HG03460 (cell line): Measurements from ENCODE around the gene WNT2B.

Experiments used
- ATAC-seq: cut with Tn5 transposase; IDR thresholded peaks from one replicate; pipeline ENCODE4 v1.9.1; 2021; ENCODE audit not compliant: unreplicated experiment

The WNT2B gene

DNA sequence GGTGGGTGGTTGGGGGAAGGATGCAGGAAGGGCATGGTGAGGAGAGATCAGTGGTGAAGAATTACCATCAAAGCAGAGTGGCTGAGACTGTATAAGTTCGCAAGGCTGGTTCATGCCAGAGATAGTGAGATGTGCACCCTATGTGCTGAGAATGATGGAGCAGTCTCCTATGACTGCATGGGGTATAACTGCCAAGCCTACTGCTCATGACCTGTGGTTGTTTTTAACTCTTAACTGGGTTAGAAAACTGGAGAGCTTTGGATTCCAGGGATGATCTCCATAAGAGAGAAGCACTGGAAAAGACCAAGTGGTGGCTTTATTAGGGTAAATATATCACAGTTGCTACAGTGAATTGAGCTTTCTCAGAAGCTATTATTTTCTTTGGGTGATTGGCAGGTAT is 16.2 kb downstream of the WNT2B start:
- ATAC-seq = no peak

DNA sequence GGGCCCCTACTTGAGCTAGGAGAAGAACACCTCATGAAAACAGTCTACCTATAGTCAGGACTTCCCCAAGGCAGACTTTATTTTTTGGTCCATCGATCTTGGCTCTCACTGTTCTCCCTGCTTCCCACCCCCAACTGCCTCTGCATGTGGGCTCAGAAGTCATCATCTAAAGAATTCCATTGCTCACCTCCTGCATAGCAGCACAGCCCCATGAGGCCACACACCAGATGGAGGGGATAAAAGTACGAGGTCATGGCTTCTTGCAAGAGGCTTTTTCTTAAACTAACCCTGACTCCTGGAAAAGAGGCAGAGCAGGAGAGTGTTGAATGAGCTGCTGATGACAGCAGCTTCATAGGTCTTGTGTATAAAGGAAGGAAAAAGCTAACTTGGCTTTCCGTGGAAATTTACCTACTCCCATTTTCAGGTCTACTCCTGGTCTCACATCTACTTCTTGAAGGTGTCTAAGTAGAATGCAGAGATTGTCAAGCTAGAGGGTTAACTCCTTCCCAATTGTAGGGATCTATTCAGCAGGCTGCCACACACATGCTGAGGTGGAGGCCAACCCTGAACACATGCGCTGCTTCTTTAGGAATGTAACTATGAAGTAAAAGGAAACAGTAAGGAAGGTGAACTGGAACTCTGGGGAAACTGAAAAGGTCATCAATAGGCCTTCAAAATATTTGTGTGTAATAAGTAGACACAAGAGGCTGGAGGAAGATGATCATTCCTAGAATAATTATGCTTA is 18.7 kb downstream of the WNT2B start:
- no peak for ATAC-seq

DNA sequence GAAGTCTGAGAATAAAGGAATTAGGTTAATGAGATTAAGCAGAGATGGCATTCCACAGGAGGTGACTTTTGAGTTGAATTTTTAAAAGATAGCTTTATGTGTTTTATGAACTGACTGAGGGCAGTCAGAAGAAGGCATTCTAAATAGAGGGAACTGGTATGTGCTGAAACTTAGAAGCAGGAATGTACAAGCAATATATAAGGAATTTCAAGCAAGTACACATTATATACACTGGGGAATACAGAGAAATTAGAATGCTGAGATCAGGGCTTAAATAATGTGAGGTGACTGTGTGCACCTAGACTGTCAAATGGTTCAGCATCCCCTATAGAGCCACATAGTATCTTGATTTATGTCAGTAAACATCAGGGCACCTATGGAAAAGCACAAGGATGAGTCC is 19.3 kb downstream of the WNT2B start:
- ATAC-seq = no peak

DNA sequence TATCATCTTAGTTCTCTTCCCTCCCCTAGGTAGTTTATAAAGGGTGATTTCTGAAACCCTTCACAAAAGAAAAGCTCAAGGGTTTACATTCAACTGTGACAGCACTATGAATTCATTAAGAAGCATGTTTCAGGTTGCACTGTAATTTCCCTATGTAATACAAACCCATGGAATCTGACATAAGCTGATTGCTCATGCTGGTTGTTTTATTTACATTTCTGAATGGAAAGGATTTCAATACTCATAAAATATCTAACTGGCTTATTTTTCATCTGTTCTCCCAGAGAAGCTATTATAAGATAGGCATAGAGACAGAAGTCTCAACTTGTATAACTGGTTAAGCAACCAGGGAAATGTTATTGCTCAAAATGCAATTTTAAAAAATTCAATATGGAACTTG is 20.5 kb downstream of the WNT2B start:
- ATAC-seq = no peak

DNA sequence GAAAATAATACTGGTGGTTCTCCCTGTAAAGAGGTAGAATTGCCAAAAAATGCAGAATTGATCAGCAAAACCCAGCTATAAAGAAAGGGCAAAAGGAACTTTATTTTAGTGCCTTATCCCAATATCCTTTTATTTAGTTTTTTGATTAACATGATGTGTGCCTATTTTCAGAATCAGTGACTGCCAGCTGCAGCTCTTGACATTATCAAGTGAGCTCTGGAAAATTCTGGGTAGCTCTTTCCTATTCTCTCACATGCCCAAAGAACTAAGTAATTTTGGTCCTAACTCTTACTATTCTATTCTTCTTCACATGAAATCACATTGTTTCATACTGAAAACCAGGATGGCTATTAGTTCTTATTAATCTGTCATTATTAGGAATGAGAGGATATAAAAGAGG is 22.1 kb downstream of the WNT2B start:
- no peak for ATAC-seq

DNA sequence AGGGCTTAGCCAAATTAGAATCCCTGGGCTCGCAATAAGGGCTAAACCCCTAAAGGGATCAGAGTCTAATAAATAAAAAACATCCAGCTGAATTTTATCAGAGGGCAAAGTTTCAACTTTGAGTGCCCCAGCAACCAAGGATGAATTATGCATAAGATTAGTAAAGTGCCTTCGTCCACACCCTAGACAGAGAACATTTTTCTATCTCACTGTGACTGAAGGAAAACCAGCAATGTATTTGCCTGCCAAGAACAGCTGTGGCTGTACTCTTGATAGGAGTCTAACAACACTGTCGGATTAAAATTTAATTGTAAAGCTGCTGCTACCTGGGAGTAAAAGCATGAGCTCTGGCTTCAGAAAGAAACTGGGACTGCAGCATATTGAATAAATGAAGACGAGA is 23.3 kb downstream of the WNT2B start:
- ATAC-seq = no peak

DNA sequence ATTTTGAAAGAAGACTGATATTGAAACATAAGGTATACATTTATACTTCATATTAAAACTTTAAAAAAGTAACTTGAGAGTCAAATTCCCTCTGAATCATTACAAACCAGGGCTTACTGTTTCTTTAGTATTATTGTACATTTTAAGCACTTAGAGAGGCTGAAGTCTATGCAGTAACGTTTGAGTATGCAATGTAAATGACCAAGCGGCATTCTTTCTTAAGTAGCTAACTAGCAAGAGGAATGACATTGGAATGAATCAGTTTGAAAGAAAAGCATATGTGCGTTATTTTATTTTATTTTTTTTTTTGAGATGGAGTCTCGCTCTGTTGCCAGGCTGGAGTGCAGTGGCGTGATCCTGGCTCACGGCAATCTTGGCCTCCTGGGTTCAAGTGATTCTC is 24.3 kb downstream of the WNT2B start:
- ATAC-seq = no peak

DNA sequence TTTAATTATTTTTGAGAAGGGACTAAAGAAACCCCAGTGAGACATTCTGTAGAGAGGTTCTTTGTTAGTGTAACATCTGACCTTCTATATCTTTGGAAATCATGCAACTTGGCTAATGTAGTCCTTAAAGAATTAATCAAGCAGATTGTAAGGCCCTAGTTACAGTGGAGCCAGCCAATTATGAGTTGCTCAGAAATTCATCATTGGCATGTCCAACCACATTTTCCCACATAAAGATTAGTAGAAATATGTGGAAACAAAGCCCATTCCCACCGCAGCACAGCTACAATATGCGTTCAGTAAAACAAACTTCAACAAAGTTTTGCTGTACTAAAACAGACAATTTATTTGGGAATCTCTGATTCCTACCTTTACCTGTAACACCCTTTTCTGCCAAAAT is 27.8 kb downstream of the WNT2B start:
- ATAC-seq = no peak

DNA sequence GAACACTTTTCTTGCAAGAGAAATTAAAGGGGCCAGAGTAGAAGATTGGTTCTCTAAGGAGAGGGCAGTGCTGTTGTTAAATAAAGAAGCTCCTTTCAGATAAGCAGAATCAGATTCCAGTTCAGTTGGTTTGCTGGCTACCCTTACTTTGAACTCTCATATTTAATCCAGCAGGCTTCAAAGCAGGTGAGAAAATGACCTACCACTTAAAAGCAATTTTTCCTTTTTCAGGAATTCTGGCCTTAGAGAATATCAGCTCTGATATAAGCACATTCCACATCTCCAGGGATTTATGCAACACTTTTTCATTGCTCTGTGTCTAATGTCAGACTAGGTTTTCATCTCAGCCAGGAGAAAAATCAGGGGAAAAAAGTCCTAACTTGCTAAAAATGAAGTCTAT is 28.7 kb downstream of the WNT2B start:
- no peak for ATAC-seq

DNA sequence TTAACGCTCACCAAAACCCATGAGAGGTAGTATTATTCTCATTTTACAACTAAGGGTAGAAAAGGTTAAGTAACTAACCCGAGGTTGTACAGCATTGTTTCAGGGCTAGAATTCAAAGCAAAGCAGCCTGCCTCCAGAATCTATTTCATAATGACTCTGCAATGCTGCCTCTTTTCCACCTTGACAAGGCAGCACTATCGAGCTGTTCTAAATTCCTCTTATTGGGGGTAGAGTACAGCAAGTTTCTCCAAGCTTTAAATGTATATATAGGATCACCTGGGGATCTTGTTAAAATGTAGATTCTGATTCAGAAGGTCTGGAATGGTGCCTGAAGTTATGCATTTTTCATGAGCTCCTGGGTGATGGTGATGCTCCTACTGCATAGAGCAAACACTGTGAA is 30.1 kb downstream of the WNT2B start:
- no peak for ATAC-seq

DNA sequence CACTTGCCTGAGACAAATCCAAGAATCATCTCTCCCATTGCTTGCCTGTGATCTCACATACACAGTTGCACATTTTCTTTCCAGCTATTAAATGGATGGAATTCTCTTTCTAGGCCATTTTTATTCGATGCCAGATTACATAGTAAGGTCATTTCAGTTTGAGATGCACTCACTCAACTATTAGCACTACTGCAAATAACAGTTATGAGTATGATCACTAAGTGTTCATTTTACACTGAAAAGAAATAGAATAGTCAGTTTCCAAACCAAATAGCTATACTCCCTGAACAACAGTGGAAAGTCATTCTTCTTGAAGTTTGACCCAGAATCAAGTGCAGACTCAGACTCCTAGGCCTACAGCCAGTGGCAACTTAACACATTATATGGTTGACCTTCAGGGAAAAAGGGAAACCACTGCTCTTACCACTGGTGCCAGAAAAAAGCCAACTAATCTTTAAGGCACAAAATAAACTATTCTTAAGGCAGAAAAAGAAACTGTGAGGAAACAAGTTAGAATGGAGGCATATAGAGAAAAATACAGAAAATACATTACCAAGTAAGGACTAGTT is 31.5 kb downstream of the WNT2B start:
- no peak for ATAC-seq

DNA sequence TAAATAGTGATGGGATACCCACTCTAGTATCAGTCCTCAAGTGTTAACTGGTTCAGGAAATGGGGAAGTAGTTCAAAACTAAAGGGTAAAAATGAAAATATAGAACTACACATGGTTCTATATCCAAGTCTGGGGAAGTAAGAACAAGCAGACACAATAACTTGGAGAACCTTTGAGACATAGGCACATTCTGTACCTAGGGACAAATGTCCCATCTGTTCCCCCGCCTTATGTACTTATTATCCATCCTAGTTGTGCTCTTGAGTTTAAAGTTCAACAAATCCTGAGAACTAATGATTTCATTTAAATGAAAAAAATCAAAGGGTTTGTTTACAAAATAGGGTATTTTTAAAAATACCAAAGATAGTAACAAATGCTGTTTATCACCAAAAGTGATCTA is 32.5 kb downstream of the WNT2B start:
- no peak for ATAC-seq

DNA sequence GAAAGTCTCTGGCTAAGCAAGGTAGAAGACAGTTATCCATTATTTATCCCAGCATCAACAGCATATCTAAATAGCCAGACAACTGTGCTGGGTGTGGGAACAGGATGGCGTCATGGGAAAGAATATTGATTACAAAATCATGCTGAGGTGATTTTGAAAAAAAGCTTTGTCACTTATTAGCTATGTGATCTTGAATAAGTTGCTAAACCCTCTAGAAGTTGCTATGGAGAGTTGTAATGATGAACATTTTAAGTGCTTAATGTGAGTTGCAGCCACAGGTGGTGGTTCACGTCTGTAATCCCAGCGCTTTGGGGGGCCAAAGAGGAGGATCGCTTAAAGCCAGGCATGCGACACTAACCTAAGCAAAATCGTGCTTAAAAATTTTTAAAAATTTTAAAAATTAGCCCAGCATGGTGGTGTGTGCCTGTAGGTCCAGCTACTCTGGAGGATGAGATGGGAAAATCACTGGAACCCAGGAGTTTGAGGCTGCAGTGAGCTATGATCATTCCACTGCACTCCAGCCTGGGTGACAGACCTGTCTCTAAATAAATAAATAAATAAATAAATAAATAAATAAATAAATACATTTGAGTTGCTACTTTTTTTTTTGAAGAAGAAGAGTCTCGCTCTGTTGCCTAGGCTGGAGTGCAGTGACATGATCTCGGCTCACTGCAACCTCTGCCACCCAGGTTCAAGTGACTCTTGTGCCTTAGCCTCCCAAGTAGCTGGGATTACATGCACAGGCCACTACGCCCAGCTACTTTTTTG is 33.6 kb downstream of the WNT2B start:
- ATAC-seq = no peak

DNA sequence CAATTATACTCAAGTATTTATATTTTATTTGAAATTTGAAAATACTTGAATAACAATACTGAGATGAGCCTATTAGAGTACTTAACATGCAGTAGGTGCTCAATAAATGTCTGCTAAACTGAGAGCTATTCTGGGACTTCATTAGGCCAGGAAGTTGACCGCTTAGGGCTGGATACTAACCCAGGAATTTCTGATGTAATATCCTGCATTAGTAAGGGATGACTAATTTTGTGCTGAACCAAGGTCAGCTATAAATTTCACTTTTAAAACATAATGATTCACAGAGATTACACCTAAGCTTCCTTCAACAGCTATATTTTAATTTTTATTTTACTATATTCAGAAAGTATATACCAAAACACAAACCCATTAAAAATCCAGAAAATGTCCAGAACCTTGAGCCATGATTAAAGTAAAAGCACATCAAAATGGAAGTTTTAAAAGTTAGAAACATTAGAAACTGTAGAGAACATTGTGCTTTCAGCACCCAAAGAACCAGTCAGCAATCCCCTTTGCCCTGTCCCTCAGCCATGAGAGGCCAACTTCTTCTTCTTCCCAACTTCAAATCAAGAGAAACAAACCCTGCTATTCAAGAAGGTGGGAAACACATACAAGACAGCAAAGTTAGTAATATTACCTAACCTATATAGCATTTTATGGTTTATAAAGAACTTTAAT is 35.4 kb downstream of the WNT2B start:
- no peak for ATAC-seq

DNA sequence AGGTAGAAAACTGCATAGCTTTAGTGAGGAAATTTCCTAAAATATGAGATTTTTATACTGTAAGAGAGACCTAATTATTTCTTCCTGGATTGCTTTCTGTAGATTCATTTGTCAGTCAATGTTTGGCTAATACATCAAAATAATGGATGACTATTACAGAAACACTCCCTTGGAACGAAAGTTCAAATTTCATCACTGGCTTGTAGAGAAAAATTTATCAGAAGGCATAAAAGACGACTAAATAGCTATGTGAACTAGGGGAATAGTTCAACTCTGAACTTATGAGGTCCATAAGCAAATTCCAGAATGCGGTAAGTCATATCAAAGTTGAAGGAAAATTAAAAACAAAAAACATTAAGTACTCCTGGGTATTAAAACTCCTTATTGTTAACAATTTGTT is 36.0 kb downstream of the WNT2B start:
- no peak for ATAC-seq

DNA sequence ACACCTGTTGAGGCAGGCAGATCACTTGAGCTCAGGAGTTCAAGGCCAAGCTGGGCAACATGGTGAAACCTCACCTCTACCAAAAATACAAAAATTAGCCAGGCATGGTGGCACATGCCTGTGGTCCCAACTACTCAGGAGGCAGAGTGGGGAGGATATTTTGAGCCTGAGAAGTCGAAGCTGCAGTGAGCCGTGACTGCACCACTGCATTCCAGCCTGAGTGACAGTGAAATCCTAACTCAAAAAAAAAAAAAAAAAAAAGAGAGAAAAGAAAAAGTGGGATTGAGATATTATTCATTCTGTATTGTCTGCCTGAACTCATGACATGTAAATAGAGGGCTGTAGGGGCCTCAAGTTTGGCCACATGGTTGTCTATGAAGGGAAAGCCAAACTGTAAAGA is 37.3 kb downstream of the WNT2B start:
- ATAC-seq = no peak

DNA sequence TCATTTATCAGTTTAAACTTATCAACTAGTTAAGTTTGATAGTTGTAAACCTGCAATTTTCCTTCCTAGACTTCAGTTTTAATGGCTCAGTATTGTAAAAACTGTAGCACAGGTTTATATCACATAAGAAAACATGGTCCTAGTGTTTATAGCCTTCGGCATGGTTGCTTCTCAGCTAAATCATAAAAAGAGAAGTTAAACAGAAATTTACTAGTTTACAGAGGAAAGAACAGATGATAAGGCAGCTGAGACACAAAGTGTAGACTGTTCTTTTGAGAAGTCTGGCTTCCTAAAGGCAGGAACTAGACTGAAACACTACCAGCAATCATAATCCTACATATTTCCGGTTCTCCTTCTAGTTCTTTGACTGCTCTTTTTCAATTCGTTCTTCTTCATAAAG is 39.8 kb downstream of the WNT2B start:
- ATAC-seq = no peak

DNA sequence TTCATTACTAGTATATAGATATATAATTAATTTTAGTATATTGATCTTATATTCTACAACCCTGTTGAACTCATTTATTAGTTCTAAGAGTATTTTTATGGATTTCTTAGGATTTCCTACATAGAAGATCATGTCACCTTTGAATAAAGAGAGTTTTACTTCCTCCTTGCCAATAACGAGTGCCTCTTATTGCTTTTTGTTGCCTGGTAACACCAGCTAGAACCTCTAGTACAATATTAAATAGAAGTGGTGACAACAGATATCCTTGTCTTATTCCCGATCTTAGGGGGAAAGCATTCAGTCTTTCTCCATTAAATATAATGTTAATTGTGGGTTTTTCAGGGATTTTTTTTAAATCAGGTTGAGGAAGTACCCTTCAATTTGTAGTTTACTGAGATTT is 40.8 kb downstream of the WNT2B start:
- ATAC-seq = no peak

DNA sequence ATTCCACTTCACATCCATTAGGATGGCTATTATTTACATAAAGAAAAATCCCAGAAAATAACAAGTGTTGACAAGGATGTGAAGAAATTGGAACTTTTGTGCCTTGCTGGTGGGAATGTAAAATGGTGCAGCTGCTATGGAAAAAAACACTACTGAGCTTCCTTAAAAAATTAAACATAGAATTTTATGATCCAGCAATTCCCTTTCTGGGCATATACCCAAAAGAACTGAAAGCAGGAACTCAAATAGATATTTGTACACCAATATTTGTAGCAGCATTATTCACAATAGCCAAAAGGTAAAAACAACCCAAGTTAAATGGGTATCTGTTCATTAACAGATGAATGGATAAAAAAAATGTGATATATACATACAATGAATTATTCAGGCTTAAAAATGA is 45.6 kb downstream of the WNT2B start:
- ATAC-seq = no peak

DNA sequence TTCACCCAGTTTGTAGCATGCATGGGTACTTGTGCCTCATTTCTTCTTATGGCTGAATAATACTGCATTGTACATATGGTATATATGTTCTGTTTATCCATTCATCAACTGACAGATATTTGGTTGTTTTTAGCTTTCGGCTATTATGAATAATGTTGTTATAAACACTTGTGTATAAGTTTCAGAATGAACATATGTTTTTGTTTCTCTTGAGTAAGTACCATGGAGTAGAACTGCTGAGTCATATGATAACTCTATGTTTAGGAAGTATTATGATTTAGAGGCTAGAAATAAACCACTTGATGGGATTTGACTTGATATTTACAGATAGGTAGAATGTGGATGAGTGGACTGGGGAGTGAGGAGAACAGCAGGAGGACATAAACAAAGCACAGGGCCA is 48.6 kb downstream of the WNT2B start:
- no peak for ATAC-seq

DNA sequence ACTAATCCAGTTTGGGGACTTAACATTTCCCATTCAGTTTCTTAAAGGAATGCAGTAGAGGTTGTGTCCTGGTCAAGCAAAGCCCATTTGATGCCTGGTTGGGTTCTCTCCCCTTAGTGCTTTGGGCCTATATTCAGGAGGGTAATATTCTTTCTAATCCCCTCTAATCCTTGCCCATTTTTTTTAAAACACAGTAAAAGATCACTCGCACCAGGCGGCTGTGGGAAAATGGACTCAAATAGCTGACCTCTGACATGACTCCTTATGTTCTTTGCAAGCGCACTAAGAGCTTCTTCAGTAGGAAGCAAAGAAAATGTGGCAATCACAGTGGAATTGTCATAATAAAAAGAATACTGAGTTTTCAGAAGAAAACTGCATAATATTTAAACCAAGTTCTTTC is 49.9 kb downstream of the WNT2B start:
- no peak for ATAC-seq

DNA sequence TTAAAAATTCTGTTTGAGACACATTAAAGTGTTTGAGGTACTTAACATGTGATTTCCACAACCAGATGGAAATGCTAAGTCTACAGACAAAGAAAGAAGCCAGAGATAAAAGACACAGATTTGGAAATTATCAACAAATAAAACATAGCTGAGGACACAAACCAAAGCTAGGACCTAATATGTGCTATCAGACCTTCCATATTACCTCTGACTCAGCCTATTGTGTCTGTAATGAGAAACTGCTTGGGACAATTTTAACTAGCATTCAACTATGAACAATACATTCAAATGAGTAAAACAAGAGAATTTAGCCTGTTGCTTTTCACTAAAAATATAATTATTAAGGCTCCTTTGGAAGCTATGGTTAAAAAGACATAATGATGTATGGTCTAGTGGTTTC is 54.6 kb downstream of the WNT2B start:
- ATAC-seq = no peak
